Esophagus squamous epithelium (tissue), 5 donors: Measurements from ENCODE around the gene PJA1. TPM values are rescaled to one million over a fixed set of nuclear protein-coding genes. Genes with fewer than 3 reads are reported as not detected.
A peak's percentile ranks its signal among the peaks of the same experiment; 100 is the strongest.

ENCODE experiments used
- DNase-seq: peaks from one replicate; lab custom pipeline; 2025; lab: John Stamatoyannopoulos, UW
- H3K27ac ChIP-seq, 4 donors: fragments of 200-600 bp; sonication (generic); one replicate each; pipeline ENCODE4 v1.5.1; 2016 to 2019; ENCODE audit warnings: mild to moderate bottlenecking in 1 of 4
- H3K27me3 ChIP-seq, 4 donors: fragments of 200-600 bp; sonication (generic); 1 replicate in 3 of 4; 2 replicates in 1 of 4; pipeline versions ENCODE4 v1.5.1 to v1.6.0; 2017 to 2021; ENCODE audit warnings: antibody characterized with exemption in 1 of 4
- H3K36me3 ChIP-seq, 3 donors: fragments of 200-600 bp; sonication (generic); one replicate each; pipeline ENCODE4 v1.5.1; 2016 to 2019
- H3K4me1 ChIP-seq, 3 donors: fragments of 200-600 bp; sonication (generic); one replicate each; pipeline ENCODE4 v1.5.1; 2017 to 2019
- H3K4me3 ChIP-seq, 4 donors: fragments of 200-600 bp; sonication (generic); 1 replicate in 3 of 4; 2 replicates in 1 of 4; pipeline ENCODE4 v1.5.1; 2016 to 2019; ENCODE audit warnings: mild to moderate bottlenecking in 2 of 4, moderate library complexity in 1 of 4
- H3K9me3 ChIP-seq, 3 donors: fragments of 200-600 bp; sonication (generic); one replicate each; pipeline ENCODE4 v1.5.1; 2016 to 2019
- CTCF ChIP-seq, 6 experiments: fragments of 450-650 bp in 4 of 6; fragments of 200-600 bp in 2 of 6; sonication (generic) in 2 of 6; IDR thresholded peaks; one replicate each; pipeline ENCODE4 v1.5.1; 2016 to 2019; ENCODE audit warnings: antibody characterized with exemption in 6 of 6, mild to moderate bottlenecking in 4 of 6, moderate library complexity in 4 of 6
- POLR2A ChIP-seq, 4 donors: fragments of 450-650 bp; IDR thresholded peaks; one replicate each; pipeline ENCODE4 v1.6.1; 2017; ENCODE audit warnings: antibody characterized with exemption in 4 of 4, mild to moderate bottlenecking in 4 of 4, moderate library complexity in 3 of 4
- WGBS, 2 donors: methylation state at CpG; one replicate each; pipeline ENCODE4 v1.1.5; 2018; 5-methylcytosine and 5-hydroxymethylcytosine counted together
- intact Hi-C: fragments of 100-400 bp; cut with DNase I; formaldehyde crosslinking; loops from one replicate; pipeline ENCODE4 v1.15.0; 2022
- total RNA-seq, 4 donors: library from RNA; depleted of rRNA; stranded (reverse); fragments of >200 nt; gene quantifications; one replicate each; pipeline ENCODE4 v1.1.0, GENCODE V29; 2016
- donor health status: DM: yes; HTN: yes; CAD: no.

PJA1 gene
- total RNA-seq, 4 donors from 2014 or later = 7.5 to 24.2 (median 15.8) TPM

GRCh38 chrX:69144838-69145680, 20.2 kb downstream of the PJA1 start:
- H3K4me3 ChIP-seq = no peak overlapping the region
- no peak for TF ChIP-seq CTCF (IDR thresholded peaks at IDR 0.05)
- no peak for TF ChIP-seq POLR2A (IDR thresholded peaks at IDR 0.05)
- DNase-seq = no peak
- no peaks in the 10 kb centered on the region for H3K9me3 ChIP-seq
- intact Hi-C loops = no loop called here
- 58 to 60% methylated on average over 1 to 6 of the region's 7 CpGs for WGBS, 2 donors
- H3K27me3 ChIP-seq = no peaks in the 10 kb centered on the region
- peaks cover 0 to 39% (median 0%) of the 10 kb centered on the region in 3 donors for H3K4me1 ChIP-seq
- H3K36me3 ChIP-seq = no peaks in the 10 kb centered on the region
- H3K27ac ChIP-seq = peak overlapping the region in 1 of 4 donors; percentile 13

DNA sequence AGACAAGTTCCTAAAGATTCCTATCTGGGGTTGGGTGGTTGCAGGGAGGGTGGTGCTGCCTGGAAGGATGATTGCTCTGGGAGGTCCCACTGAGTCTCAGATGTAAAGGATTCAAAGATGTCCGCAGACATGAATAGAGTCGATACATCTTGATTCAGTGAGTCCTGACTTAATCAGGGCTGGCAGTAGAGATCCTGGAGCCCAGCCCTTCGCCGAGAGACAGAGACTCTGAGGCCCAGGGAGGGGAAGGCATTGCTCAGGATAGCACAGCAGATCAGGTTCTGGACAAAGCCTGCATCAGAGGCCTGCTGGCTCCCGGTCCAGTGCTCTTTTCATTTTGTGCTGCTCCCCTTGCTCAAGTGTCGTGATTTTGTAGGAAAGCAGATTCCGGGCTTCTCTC, 21.7 kb downstream of the PJA1 start:
- intact Hi-C loops = no loop called here
- no peak overlapping the region for H3K27ac ChIP-seq
- H3K4me1 ChIP-seq = peaks cover 0 to 36% (median 0%) of the 10 kb centered on the region in 3 donors
- no peak overlapping the region for H3K4me3 ChIP-seq
- no peaks in the 10 kb centered on the region for H3K36me3 ChIP-seq
- TF ChIP-seq CTCF (IDR thresholded peaks at IDR 0.05) (no peak), POLR2A (IDR thresholded peaks at IDR 0.05) (no peak)
- no peaks in the 10 kb centered on the region for H3K9me3 ChIP-seq
- WGBS, 2 donors = 71 to 86% methylated on average over 2 to 5 of the region's 7 CpGs
- DNase-seq = no peak
- no peaks in the 10 kb centered on the region for H3K27me3 ChIP-seq

DNA sequence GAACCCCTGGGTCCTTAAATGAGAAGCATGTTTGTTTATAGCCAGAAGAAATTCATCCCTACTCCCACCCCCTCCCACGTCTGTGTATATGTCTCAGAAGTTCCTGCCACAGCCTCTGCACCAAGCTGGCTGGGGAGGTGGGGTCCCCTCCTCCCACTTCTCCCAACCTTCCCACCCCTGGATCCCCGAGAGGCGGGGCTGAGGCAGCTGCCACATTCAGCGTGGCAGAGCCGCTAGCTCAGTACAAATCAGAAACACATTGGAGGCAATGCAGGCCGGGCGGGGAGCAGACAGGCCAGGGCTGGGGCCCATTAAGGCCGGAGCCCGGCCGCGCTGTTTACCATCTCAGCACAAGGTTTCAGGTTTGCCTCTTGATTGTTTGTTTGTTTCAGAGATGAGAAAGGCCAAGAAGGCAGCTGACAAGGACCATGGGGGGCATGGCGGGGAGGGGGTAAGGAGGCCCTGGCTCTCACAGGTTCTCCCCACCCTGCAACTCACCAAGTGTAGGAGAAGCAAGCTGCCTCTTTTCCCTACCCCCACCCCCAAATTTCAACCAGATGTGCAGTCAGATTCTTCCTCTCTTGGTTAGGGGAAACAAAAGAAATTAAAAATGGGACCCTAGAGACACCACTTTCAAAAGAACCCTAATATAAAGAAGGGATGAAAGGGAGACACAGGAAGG, 22.3 kb downstream of the PJA1 start:
- 63% methylated on average over 6 of the region's 12 CpGs; no CpG with 5 or more reads in 1 of the 2 donors for WGBS, 2 donors

DNA sequence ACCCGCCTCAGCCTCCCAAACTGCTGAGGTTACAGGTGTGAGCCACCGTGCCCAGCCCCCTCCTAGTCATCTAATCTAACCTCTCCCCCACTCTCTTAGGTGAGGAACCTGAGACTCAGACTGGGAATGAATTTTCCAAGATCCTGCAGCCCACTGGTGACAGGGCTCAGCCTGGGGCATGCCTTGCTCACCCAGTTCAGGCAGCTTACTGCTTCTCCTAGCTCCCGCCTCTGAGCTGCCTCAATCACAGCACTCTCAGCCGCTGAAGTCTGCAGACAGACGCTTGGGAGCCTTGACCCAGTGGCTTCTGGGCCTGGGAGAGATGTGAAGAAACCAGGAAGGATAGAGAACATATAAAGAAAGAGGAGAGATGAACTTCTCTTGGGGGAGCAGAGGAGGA, 24.4 kb downstream of the PJA1 start:
- no peaks in the 10 kb centered on the region for H3K36me3 ChIP-seq
- TF ChIP-seq CTCF (IDR thresholded peaks at IDR 0.05) = no peak
- no peak for TF ChIP-seq POLR2A (IDR thresholded peaks at IDR 0.05)
- intact Hi-C loops = no loop called here
- no peak overlapping the region for H3K27ac ChIP-seq
- H3K4me1 ChIP-seq = peaks cover 0 to 36% (median 0%) of the 10 kb centered on the region in 3 donors
- no peak overlapping the region for H3K4me3 ChIP-seq
- DNase-seq = no peak
- WGBS, 2 donors = 86% methylated on average over 1 of the region's 5 CpGs; no CpG with 5 or more reads in 1 of the 2 donors
- H3K9me3 ChIP-seq = no peaks in the 10 kb centered on the region
- no peaks in the 10 kb centered on the region for H3K27me3 ChIP-seq

More for the DNA sequence above, 22.3 kb downstream of the PJA1 start:
- Histone ChIP-seq H3K4me1 (peaks cover 0 to 36% (median 0%) of the 10 kb centered on the region in 3 donors), H3K36me3 (no peaks in the 10 kb centered on the region), H3K27me3 (no peaks in the 10 kb centered on the region), H3K4me3 (no peak overlapping the region), H3K27ac (no peak overlapping the region), H3K9me3 (no peaks in the 10 kb centered on the region)
- no peak for DNase-seq
- TF ChIP-seq POLR2A (IDR thresholded peaks at IDR 0.05) (no peak), CTCF (IDR thresholded peaks at IDR 0.05) (no peak)
- intact Hi-C loops = no loop called here

- intact Hi-C loops = no loop called here
- Histone ChIP-seq H3K36me3 (no peaks in the 10 kb centered on the region), H3K27me3 (no peaks in the 10 kb centered on the region), H3K9me3 (no peaks in the 10 kb centered on the region), H3K27ac (no peak overlapping the region), H3K4me1 (peaks cover 0 to 24% (median 0%) of the 10 kb centered on the region in 3 donors), H3K4me3 (no peak overlapping the region)
- no peak for DNase-seq
- WGBS, 2 donors = 82 to 85% methylated on average over 6 to 9 of the region's 10 CpGs
- no peak for TF ChIP-seq CTCF (IDR thresholded peaks at IDR 0.05)
- TF ChIP-seq POLR2A (IDR thresholded peaks at IDR 0.05) = no peak
Measured at GRCh38 chrX:69139516-69139915, 25.7 kb downstream of the PJA1 start.
